Uterus (tissue), 2 donors: Measurements from ENCODE around the gene HEBP1.

Experiments used
- POLR2A ChIP-seq, 2 donors: fragments of 450-650 bp; IDR thresholded peaks; one replicate each; pipeline ENCODE4 v1.6.1; 2016; ENCODE audit warnings: antibody characterized with exemption in 2 of 2, mild to moderate bottlenecking in 1 of 2, moderate library complexity in 1 of 2
- TF ChIP-seq, protein P1 (sequence below), 4 experiments: fragments of 200-600 bp in 2 of 4; fragments of 450-650 bp in 2 of 4; sonication (generic) in 2 of 4; IDR thresholded peaks; one replicate each; pipeline ENCODE4 v1.5.1; 2016 to 2019; ENCODE audit warnings: antibody characterized with exemption in 4 of 4, mild to moderate bottlenecking in 2 of 4, moderate library complexity in 1 of 4

GRCh38 chr12:13001775-13002040 is 1.6 kb upstream of the HEBP1 start:
- no peak for TF ChIP-seq POLR2A (IDR thresholded peaks at IDR 0.05)
- TF ChIP-seq, protein P1, sequence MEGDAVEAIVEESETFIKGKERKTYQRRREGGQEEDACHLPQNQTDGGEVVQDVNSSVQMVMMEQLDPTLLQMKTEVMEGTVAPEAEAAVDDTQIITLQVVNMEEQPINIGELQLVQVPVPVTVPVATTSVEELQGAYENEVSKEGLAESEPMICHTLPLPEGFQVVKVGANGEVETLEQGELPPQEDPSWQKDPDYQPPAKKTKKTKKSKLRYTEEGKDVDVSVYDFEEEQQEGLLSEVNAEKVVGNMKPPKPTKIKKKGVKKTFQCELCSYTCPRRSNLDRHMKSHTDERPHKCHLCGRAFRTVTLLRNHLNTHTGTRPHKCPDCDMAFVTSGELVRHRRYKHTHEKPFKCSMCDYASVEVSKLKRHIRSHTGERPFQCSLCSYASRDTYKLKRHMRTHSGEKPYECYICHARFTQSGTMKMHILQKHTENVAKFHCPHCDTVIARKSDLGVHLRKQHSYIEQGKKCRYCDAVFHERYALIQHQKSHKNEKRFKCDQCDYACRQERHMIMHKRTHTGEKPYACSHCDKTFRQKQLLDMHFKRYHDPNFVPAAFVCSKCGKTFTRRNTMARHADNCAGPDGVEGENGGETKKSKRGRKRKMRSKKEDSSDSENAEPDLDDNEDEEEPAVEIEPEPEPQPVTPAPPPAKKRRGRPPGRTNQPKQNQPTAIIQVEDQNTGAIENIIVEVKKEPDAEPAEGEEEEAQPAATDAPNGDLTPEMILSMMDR (IDR thresholded peaks at IDR 0.05) = no peak
